Transverse colon (tissue), 4 donors: ENCODE measurements around the gene PIGV.

Experiments
- CTCF ChIP-seq, 5 experiments: fragments of 200-600 bp in 3 of 5; fragments of 450-650 bp in 2 of 5; sonication (generic) in 3 of 5; IDR thresholded peaks; 1 replicate in 2 of 5; 2 replicates in 3 of 5; pipeline ENCODE4 v1.5.1; 2016 to 2017; ENCODE audit warnings: antibody characterized with exemption in 5 of 5, inconsistent platforms in 3 of 5, mild to moderate bottlenecking in 2 of 5, moderate library complexity in 1 of 5
- POLR2A ChIP-seq: fragments of 450-650 bp; IDR thresholded peaks from one replicate; pipeline ENCODE4 v1.6.1; 2016; ENCODE audit warnings: antibody characterized with exemption, mild to moderate bottlenecking, moderate library complexity
- POLR2AphosphoS5 ChIP-seq, 3 donors: sonication (generic); formaldehyde crosslinking; IDR thresholded peaks; one replicate each; pipeline ENCODE4 v1.6.1; 2016; ENCODE audit warnings: antibody characterized with exemption in 3 of 3

- TF ChIP-seq CTCF (IDR thresholded peaks at IDR 0.05) (no peak), POLR2A (no peak), POLR2AphosphoS5 (IDR thresholded peaks at IDR 0.05) (no peak)
These were observed 24.0 kb downstream of the PIGV start for GRCh38 chr1:26811708-26812107.
